IPS DF 4.7 (cell line): Measurements from ENCODE around the gene DBH.
"Not testable (repeated sequence)": the region's sequence is repeated elsewhere in the genome, so short reads cannot be mapped to it uniquely, and the experiment has no call there.

Experiments
- DNase-seq: peaks from one replicate; pipeline ENCODE4 v3.0.0-alpha.2; 2013; ENCODE audit warnings: low spot score; ENCODE audit errors: extremely low read depth

Gene DBH

DNA sequence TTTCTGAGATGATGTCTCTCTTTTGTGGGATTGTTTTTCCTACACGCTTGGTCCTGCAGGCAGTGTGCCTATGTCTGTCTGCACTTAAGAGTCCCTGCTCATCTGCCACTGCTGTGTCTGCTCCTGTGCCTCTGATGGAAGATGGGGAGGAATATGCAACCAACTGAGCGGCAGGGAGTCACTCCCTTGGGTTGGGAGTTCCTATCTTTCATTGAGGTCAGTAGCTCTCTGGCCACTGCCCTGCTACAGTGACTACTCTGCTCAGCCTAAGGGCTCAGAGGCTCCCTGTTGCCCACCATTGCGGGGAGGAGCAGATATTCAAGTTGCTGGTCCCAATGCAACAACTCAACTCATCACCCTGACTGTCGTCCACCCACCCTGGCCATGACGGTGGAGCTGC is 13.6 kb upstream of the DBH start:
- DNase-seq, result no peak

GRCh38 chr9:133626008-133626407 is 10.2 kb upstream of the DBH start:
- DNase-seq, result not testable (repeated sequence)

DNA sequence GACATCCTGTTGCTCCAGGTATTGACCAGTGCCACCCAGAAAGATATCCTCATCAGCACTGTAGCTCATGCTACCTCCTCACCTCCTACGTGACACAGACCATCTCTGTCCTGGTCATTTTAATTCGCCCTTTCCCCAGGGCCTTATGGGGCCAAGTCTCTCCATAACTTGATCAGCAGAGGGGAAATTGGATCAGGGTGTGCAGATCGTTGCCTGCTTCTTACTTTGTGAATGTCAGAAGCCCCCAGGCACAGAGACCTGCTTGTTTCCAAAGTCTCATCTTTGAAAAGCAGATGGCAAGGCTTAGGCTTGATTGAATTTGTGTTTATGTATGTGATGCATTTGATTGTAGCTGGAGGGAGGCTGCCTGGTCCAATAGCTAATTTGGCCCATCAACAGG is 8.8 kb upstream of the DBH start:
- no peak for DNase-seq

- DNase-seq, result no peak
These were observed 7.4 kb upstream of the DBH start for GRCh38 chr9:133628766-133629165.

- no peak for DNase-seq
These were observed 6.7 kb upstream of the DBH start for GRCh38 chr9:133629221-133630110.

GRCh38 chr9:133631111-133631510 is 5.1 kb upstream of the DBH start:
- no peak for DNase-seq

GRCh38 chr9:133632806-133633680 is 3.1 kb upstream of the DBH start:
- DNase-seq, result no peak

DNA sequence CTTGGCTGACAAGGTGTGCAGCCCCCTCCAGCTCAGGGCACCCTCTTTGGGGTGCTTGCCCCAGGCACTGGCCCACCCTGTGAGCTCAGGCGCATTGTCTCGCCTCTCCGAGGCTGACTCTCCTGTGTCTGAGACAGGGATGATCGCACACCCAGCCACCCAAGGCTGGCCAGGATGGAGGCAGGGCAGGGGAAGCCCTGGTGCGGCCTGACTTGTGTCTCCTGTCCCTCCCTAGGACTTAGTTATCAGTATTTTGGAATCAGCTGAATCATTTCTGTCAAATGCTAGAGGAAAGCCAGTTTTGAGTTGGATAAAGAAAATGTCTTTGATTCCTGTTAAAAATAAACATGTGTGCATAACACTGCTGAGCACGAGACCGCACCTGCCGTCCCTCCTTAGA is 2.5 kb upstream of the DBH start:
- no peak for DNase-seq

- DNase-seq, result no peak
These were observed 2.0 kb upstream of the DBH start for GRCh38 chr9:133634081-133634691.

DNA sequence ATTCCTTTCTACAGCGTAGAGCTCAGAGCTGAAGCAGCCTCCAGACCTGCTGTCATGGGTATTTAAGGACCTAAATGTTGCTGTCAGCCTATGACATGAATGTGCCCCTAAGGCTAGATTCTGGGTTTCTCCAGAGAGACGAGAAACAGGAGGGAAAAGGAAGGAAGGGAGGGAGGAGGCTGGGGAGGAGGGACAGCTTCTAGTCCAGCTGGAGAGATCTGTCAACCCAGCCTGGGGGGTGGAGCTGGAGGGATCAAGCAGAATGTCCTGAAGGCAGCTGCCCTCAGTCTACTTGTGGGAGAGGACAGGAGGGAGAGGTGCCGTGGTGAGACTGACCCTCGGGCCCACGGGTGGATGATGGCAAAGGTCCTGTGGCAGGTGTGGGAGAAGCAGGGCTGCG is 1.1 kb upstream of the DBH start:
- no peak for DNase-seq

GRCh38 chr9:133636902-133637301 is 739 bp downstream of the DBH start:
- DNase-seq, result no peak

DNA sequence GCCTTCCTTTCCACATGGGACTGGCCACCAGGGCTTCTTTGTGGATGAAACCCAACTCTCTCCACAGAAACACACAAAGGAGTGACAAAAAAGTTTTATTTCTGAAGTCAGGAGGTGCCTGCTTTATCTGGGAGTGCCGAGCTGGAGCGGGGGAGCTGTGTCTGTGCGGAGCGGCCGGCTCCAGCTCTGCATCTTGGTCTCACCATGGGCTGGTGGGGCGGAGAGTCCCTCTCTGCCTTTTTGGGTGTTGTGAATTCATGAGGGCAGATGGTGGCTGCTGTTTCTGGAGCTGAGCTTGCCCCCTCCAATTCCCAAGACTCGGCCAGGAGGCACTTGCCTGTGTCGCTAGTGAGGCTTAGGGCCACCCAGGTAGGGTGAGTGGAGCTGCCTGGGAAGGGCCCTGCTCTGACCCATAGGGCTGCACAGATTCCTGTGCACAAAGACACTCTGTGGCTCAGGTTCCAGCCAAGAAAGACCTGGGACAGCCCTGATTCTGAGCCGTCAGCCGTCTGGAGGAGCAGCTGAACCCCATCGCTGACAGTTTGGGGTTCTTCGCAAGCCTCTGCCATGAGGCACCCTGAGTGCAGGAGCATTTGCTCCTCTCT is 1.4 kb downstream of the DBH start:
- DNase-seq, result no peak

DNA sequence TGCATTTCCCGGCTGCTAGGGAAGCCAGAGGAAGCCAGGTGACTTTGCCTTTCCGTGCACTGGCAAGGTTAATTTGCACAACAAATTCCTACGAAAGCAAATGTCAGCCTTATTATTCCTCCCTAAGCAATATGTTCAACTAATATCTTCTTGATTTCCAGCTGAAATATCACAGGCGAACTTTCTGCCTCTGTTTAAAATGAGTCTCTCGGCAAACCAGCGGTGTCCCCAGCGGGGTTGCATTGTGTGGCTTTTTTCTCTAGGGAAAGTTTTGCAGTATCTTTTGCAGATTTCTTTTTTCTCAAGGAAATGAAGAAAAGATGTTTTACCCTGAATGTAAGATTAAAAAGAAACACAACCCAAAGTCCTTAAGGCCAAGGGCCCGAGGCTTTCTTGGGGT is 1.9 kb downstream of the DBH start:
- DNase-seq, result no peak

- no peak for DNase-seq
These were observed 2.5 kb downstream of the DBH start for GRCh38 chr9:133638711-133639110.

- no peak for DNase-seq
These were observed 3.5 kb downstream of the DBH start for GRCh38 chr9:133639613-133640012.

DNA sequence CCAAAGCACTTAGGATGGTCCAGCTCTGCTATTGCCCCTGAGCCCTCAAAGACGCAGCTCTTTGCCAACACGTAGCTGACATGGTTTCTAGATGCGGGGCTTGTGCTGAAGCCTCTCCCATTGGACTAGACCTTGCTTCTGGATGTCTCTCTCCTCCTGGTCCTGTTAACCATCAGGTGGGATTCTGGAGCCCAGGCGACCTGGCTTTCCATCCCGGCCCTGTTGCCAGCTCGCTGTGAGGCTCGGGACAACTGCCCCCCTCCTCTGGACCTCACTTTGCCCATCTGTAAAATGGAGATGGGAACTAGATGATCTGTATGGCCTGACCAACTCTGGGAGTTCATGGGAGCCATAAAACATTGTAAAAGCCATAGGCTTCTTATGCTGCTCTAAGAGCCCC is 4.0 kb downstream of the DBH start:
- DNase-seq, result no peak

DNA sequence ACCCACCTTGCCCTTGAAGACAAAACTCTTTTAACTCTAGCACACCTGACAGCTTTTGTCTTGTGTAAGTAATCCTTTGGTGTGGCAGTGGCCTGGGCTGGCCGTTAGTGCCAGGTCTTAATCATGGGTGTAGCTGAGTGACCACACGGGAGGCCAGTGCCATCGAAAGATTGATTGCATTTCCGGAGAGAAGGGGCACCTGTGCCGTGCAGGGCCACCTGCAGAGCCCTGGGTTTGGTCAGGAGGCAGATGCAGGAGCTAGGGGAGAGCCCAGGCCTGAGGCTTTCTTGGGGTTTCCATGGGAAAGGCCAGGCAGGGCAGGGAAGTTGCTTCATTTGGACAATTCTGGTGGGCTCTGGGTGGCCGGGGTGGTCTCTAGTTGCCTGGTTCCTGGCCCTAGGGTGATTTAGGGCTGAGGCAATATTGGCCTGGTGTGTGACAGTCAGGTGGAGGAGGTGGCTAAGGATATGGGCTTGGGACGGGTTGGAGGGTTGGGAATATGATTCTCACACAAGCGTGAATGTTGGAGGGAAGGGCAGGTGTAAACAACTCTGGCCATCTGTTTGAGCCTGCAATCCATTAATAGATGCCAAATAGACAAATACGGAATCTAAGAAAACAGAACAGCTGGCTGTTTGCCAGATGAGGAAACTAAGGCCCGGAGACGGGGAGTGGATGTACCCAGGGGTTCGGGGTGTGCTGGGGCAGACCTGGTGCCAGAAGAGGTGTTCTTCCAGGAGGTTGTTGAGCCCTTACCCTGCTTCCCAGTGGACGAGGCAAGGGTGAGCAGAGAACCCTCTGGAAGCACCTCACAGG is 4.6 kb downstream of the DBH start:
- no peak for DNase-seq

- no peak for DNase-seq
These were observed 5.2 kb downstream of the DBH start for GRCh38 chr9:133641396-133641655.

DNA sequence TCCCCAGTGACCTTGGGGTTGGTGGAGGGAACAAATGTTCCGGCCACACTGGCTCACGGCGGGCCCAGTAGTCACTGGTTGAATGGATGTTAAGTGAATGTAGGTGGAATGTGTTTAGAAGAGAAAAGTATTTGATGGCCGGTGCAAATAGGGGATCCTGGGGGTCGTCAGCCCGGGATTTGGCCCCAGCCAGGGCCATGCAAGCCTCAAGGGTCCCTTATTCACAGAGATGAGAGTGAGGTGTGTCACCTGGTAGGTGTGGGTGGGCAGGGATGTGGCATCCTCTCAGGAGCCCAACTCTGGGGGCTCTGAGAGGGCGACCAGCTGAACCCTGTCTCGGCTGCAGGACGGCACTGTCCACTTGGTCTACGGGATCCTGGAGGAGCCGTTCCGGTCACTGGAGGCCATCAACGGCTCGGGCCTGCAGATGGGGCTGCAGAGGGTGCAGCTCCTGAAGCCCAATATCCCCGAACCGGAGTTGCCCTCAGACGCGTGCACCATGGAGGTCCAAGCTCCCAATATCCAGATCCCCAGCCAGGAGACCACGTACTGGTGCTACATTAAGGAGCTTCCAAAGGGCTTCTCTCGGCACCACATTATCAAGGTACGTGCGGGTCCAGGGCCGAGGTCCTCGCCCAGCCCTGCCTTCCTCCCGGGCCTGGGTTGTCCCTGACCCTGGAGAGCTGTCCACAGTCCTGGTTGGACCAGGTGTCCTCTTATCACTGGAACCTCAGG is 5.9 kb downstream of the DBH start:
- no peak for DNase-seq

GRCh38 chr9:133642708-133643361 is 6.7 kb downstream of the DBH start:
- DNase-seq, result no peak
